A673 (cell line): ENCODE results near the gene CBL.

ENCODE experiments used
- CTCF ChIP-seq: fragments of 300-800, 200-600 bp; sonication (generic); conservative IDR thresholded peaks from 2 replicates; pipeline ENCODE4 v1.5.1; 2017; ENCODE audit warnings: low read depth, mild to moderate bottlenecking, antibody characterized with exemption, low read length, moderate library complexity, mixed read lengths
- EZH2 ChIP-seq: fragments of 200-600 bp; sonication (generic); IDR thresholded peaks from 2 replicates; pipeline ENCODE4 v1.6.1; 2017; ENCODE audit warnings: borderline replicate concordance, low read depth, mild to moderate bottlenecking, mixed read lengths, antibody characterized with exemption, low read length; ENCODE audit not compliant: poor library complexity, severe bottlenecking

GRCh38 chr11:119322921-119323531 lies 116.9 kb downstream of the CBL start:
- TF ChIP-seq CTCF, result no peak
- no peak for TF ChIP-seq EZH2
